RWPE2 (cell line): ENCODE results near the gene CRKL.
"Not testable (repeated sequence)": the region's sequence is repeated elsewhere in the genome, so short reads cannot be mapped to it uniquely, and the experiment has no call there.

Experiments used
- ATAC-seq: fragments of 200-7000 bp; cut with Tn5 transposase; 3 replicates; pipeline ENCODE4 v1.9.1; 2021; ENCODE audit warnings: low read depth
- DNase-seq: peaks from one replicate; pipeline ENCODE4 v3.0.0-alpha.2; 2020; ENCODE audit warnings: low spot score
- H3K27ac ChIP-seq: fragments of 450-650 bp; 2 replicates; pipeline ENCODE4 v1.5.1; 2017; ENCODE audit warnings: mild to moderate bottlenecking; ENCODE audit not compliant: poor library complexity, severe bottlenecking
- H3K27me3 ChIP-seq: fragments of 250-450 bp; sonication (Bioruptor Pico); 2 replicates; pipeline ENCODE4 v1.5.1; 2021; ENCODE audit warnings: mild to moderate bottlenecking, moderate library complexity; ENCODE audit not compliant: insufficient read depth, poor library complexity, severe bottlenecking
- H3K36me3 ChIP-seq: fragments of 250-450 bp; sonication (Bioruptor Pico); 2 replicates; pipeline ENCODE4 v1.5.1; 2020; ENCODE audit warnings: low read depth, mild to moderate bottlenecking, moderate library complexity
- H3K4me1 ChIP-seq: fragments of 250-450 bp; sonication (Bioruptor Pico); 2 replicates; pipeline ENCODE4 v1.5.1; 2021; ENCODE audit warnings: mild to moderate bottlenecking, moderate library complexity; ENCODE audit not compliant: insufficient read depth, poor library complexity, severe bottlenecking
- H3K4me3 ChIP-seq: fragments of 250-450 bp; sonication (Bioruptor Pico); 2 replicates; pipeline ENCODE4 v1.5.1; 2021; ENCODE audit warnings: mild to moderate bottlenecking, moderate library complexity; ENCODE audit not compliant: severe bottlenecking
- H3K9me3 ChIP-seq: fragments of 250-450 bp; sonication (Bioruptor Pico); 2 replicates; pipeline ENCODE4 v1.5.1; 2021; ENCODE audit warnings: mild to moderate bottlenecking, moderate library complexity; ENCODE audit not compliant: severe bottlenecking
- CTCF ChIP-seq: fragments of 450-650 bp; IDR thresholded peaks from one replicate; pipeline ENCODE4 v1.5.1; 2017; ENCODE audit warnings: mild to moderate bottlenecking, moderate library complexity; ENCODE audit not compliant: poor library complexity, severe bottlenecking

The CRKL gene

GRCh38 chr22:20906387-20906767, 10.8 kb upstream of the CRKL start:
- Histone ChIP-seq H3K4me3 (no peak overlapping the region), H3K36me3 (no peaks in the 10 kb centered on the region), H3K4me1 (peaks cover 19% of the 10 kb centered on the region), H3K27me3 (no peaks in the 10 kb centered on the region), H3K27ac (peak overlapping the region; percentile 68), H3K9me3 (no peaks in the 10 kb centered on the region)
- no peak for DNase-seq
- no peak for TF ChIP-seq CTCF
- no peak for ATAC-seq

GRCh38 chr22:20908717-20909116, 8.5 kb upstream of the CRKL start:
- not testable (repeated sequence) for ATAC-seq

GRCh38 chr22:20909543-20910303, 7.5 kb upstream of the CRKL start:
- Histone ChIP-seq H3K4me3 (no peak overlapping the region), H3K36me3 (no peaks in the 10 kb centered on the region), H3K4me1 (peaks cover 18% of the 10 kb centered on the region), H3K27ac (no peak overlapping the region), H3K9me3 (no peaks in the 10 kb centered on the region), H3K27me3 (no peaks in the 10 kb centered on the region)
- DNase-seq (no peak), ATAC-seq (no peak)
- TF ChIP-seq CTCF, result no peak

More at GRCh38 chr22:20908717-20909116, 8.5 kb upstream of the CRKL start:
- H3K36me3 ChIP-seq, H3K9me3 ChIP-seq, H3K27me3 ChIP-seq, H3K27ac ChIP-seq, DNase-seq, H3K4me3 ChIP-seq: not testable (repeated sequence)
- H3K4me1 ChIP-seq, result peaks cover 24% of the 10 kb centered on the region

GRCh38 chr22:20912494-20912893, 4.7 kb upstream of the CRKL start:
- H3K9me3 ChIP-seq, result no peaks in the 10 kb centered on the region
- TF ChIP-seq CTCF, result no peak
- no peaks in the 10 kb centered on the region for H3K27me3 ChIP-seq
- no peak for DNase-seq
- no peak overlapping the region for H3K27ac ChIP-seq
- no peaks in the 10 kb centered on the region for H3K36me3 ChIP-seq
- peaks cover 5% of the 10 kb centered on the region for H3K4me1 ChIP-seq
- H3K4me3 ChIP-seq, result no peak overlapping the region
- no peak for ATAC-seq

GRCh38 chr22:20918663-20919218, 1.5 kb downstream of the CRKL start:
- TF ChIP-seq CTCF, result no peak
- H3K36me3 ChIP-seq, result peaks cover 26% of the 10 kb centered on the region
- no peaks in the 10 kb centered on the region for H3K9me3 ChIP-seq
- H3K27me3 ChIP-seq, result no peaks in the 10 kb centered on the region
- peak overlapping the region; percentile 69 for H3K27ac ChIP-seq
- no peak for DNase-seq
- H3K4me3 ChIP-seq, result peak overlapping the region; percentile 67
- no peak for ATAC-seq
- peaks cover 13% of the 10 kb centered on the region for H3K4me1 ChIP-seq
